ENCODE measurements around the gene PAMR1. TPM values are rescaled to one million over a fixed set of nuclear protein-coding genes. Genes with fewer than 3 reads are reported as not detected.

PAMR1 gene
- total and polyA plus RNA-seq, 9 of the 15 experiments (the other 6 are each of a cell fraction or from before 2014, with no cell fraction given): not detected

- TF ChIP-seq ZNF699 (CRISPR knock-in tag; IDR thresholded peaks at IDR 0.05; ENCODE audit: insufficient replicate concordance) (no peak), ZNF785 (CRISPR knock-in tag; IDR thresholded peaks at IDR 0.05) (no peak), ZNF57 (CRISPR knock-in tag; IDR thresholded peaks at IDR 0.05) (no peak), NFIX (CRISPR knock-in tag; IDR thresholded peaks at IDR 0.05; ENCODE audit: low read depth) (no peak), ZBTB12 (CRISPR knock-in tag; IDR thresholded peaks at IDR 0.05) (no peak), EGR1 (conservative IDR thresholded peaks at IDR 0.05) (no peak), MTA1 (IDR thresholded peaks at IDR 0.05; ENCODE audit: borderline replicate concordance) (no peak), LEF1 (IDR thresholded peaks at IDR 0.05) (no peak), HMGXB4 (CRISPR knock-in tag; IDR thresholded peaks at IDR 0.05) (no peak), ATF3 (IDR thresholded peaks at IDR 0.05) (no peak), ATF3 (CRISPR knock-in tag; conservative IDR thresholded peaks at IDR 0.05) (no peak), SAFB (IDR thresholded peaks at IDR 0.05; ENCODE audit: borderline replicate concordance, low read depth, low read length) (no peak), FOXJ2 (tag; IDR thresholded peaks at IDR 0.05) (no peak), ZKSCAN3 (CRISPR knock-in tag; IDR thresholded peaks at IDR 0.05) (no peak), ZNF311 (CRISPR knock-in tag; IDR thresholded peaks at IDR 0.05) (no peak), ZNF384 (IDR thresholded peaks at IDR 0.05; ENCODE audit: low read depth, low read length) (no peak), FOS (IDR thresholded peaks at IDR 0.05; ENCODE audit: extremely low read depth, insufficient read length) (no peak), ZNF12 (CRISPR knock-in tag; IDR thresholded peaks at IDR 0.05) (no peak), SRF (CRISPR knock-in tag; IDR thresholded peaks at IDR 0.05) (no peak)
- no peak for DNase-seq (ENCODE audit: extremely low read depth in 1 of 4, low spot score in 3 of 4)
- Histone ChIP-seq H3K9me1 (ENCODE audit: control insufficient read depth, insufficient read depth, low read length) (no peaks in the 10 kb centered on the region), H3K27ac (ENCODE audit: extremely low read depth, low read depth, low read length) (no peak overlapping the region), H3K79me2 (ENCODE audit: control insufficient read depth, insufficient read depth, low read length) (no peaks in the 10 kb centered on the region), H3K4me1 (replicated peaks in 1 of 2; ENCODE audit: control insufficient read depth in 2 of 2, insufficient read depth in 2 of 2, low read length in 2 of 2) (no peaks in the 10 kb centered on the region), H3K4me2 (ENCODE audit: insufficient read depth, low read length) (no peak overlapping the region), H3K36me3 (ENCODE audit: control insufficient read depth, insufficient read depth, low read length) (no peaks in the 10 kb centered on the region), H3K9me3 (replicated peaks; ENCODE audit: control insufficient read depth, insufficient read depth, low read depth, low read length) (no peaks in the 10 kb centered on the region), H3K9ac (ENCODE audit: insufficient read depth in 1 of 2, low read depth in 2 of 2, low read length in 2 of 2) (no peak overlapping the region), H4K20me1 (replicated peaks; ENCODE audit: control insufficient read depth, insufficient read depth, low read length) (no peaks in the 10 kb centered on the region), H2AFZ (ENCODE audit: low read depth, low read length) (no peak overlapping the region), H3K27me3 (ENCODE audit: control insufficient read depth in 2 of 2, insufficient read depth in 2 of 2, low read length in 2 of 2) (peaks cover 0 to 10% of the 10 kb centered on the region in 2 experiments; a peak in 3 of 5 replicates), H3K4me3 (no peak overlapping the region)
- no peak for ATAC-seq
- in situ Hi-C loops (cut with MboI): no loop called here
- FAIRE-seq: no peak
- ChIA-PET CTCF (ENCODE audit: low intra/inter-chr PET ratio) (no interaction called here), POLR2A (interaction anchor here (0.9 kb wide), 1 partner anchor 915 kb away, joined by 3 read pairs; no protein-coding TSS in a partner anchor)
- BruUV-seq (replicated peaks): no TSS peak
- intact Hi-C loops (cut with micrococcal nuclease): no loop called here
- WGBS (ENCODE audit: insufficient coverage, low coverage, missing lambda C conversion rate): 2% methylated on average over 3 of the region's 3 CpGs
Measured at GRCh38 chr11:35540526-35540925, 15.1 kb upstream of the PAMR1 start.

All from K562 (cell line).